Liver (tissue), 9 donors: ENCODE results near the gene LYRM4. TPM values are rescaled to one million over a fixed set of nuclear protein-coding genes. Genes with fewer than 3 reads are reported as not detected.

ENCODE experiments used
- DNase-seq: peaks from one replicate; pipeline ENCODE4 v3.0.0-alpha.2; 2017; ENCODE audit warnings: low spot score
- H3K27ac ChIP-seq, 2 donors: one replicate each; pipeline ENCODE4 v1.7.0; 2013; ENCODE audit warnings: inconsistent platforms in 2 of 2, low read length in 2 of 2, control low read depth in 1 of 2, low read depth in 1 of 2, mild to moderate bottlenecking in 1 of 2
- H3K27me3 ChIP-seq, 4 donors: one replicate each; pipeline versions ENCODE4 v1.6.1 to v1.7.0; 2013; ENCODE audit warnings: low read length in 3 of 4, inconsistent platforms in 1 of 4, mild to moderate bottlenecking in 1 of 4, moderate library complexity in 1 of 4; ENCODE audit not compliant: control insufficient read depth in 4 of 4, insufficient read depth in 4 of 4
- H3K36me3 ChIP-seq, 4 donors: one replicate each; pipeline versions ENCODE4 v1.6.1 to v1.7.0; 2013; ENCODE audit warnings: low read length in 3 of 4, mild to moderate bottlenecking in 3 of 4, low read depth in 1 of 4, moderate library complexity in 1 of 4; ENCODE audit not compliant: control insufficient read depth in 4 of 4, insufficient read depth in 3 of 4
- H3K4me1 ChIP-seq, 4 donors: one replicate each; pipeline versions ENCODE4 v1.6.1 to v1.7.0; 2013; ENCODE audit warnings: low read length in 3 of 4, mild to moderate bottlenecking in 3 of 4, moderate library complexity in 1 of 4; ENCODE audit not compliant: control insufficient read depth in 4 of 4, insufficient read depth in 4 of 4
- H3K4me3 ChIP-seq, 3 donors: one replicate each; pipeline versions ENCODE4 v1.6.1 to v1.7.0; 2013; ENCODE audit warnings: low read length in 3 of 3, control low read depth in 1 of 3, low read depth in 1 of 3, mild to moderate bottlenecking in 1 of 3
- H3K9ac ChIP-seq, 2 donors: one replicate each; pipeline ENCODE4 v1.7.0; 2013; ENCODE audit warnings: low read length in 2 of 2, mild to moderate bottlenecking in 2 of 2, moderate library complexity in 2 of 2, control low read depth in 1 of 2, low read depth in 1 of 2
- H3K9me3 ChIP-seq, 4 donors: one replicate each; pipeline versions ENCODE4 v1.6.1 to v1.7.0; 2013; ENCODE audit warnings: low read length in 3 of 4; ENCODE audit not compliant: control insufficient read depth in 4 of 4
- ATF3 ChIP-seq: IDR thresholded peaks from 2 replicates; pipeline ENCODE4 v1.6.1; 2016; ENCODE audit warnings: antibody characterized with exemption
- CTCF ChIP-seq: fragments of 150-350 bp; IDR thresholded peaks from 2 replicates; pipeline ENCODE4 v1.5.1; 2017; ENCODE audit warnings: improper control_type of control experiment, low read depth, low read length; ENCODE audit not compliant: missing input control
- EGR1 ChIP-seq, 2 donors: IDR thresholded peaks; 2 replicates each; pipeline ENCODE4 v1.6.1; 2016 to 2018; ENCODE audit warnings: antibody characterized with exemption in 2 of 2, low read depth in 2 of 2
- FOXA2 ChIP-seq: IDR thresholded peaks from 2 replicates; pipeline ENCODE4 v1.6.1; 2016; ENCODE audit warnings: antibody characterized with exemption
- GABPA ChIP-seq, 2 donors: IDR thresholded peaks in 1 of 2; conservative IDR thresholded peaks in 1 of 2; 2 replicates each; pipeline ENCODE4 v1.6.1; 2016; ENCODE audit warnings: antibody characterized with exemption in 2 of 2, mild to moderate bottlenecking in 1 of 2, moderate library complexity in 1 of 2
- HNF4A ChIP-seq, 2 donors: conservative IDR thresholded peaks; 2 replicates each; pipeline ENCODE4 v1.6.1; 2016; ENCODE audit warnings: antibody characterized with exemption in 2 of 2, mild to moderate bottlenecking in 2 of 2
- HNF4G ChIP-seq: IDR thresholded peaks from 2 replicates; pipeline ENCODE4 v1.6.1; 2016; ENCODE audit warnings: antibody characterized with exemption
- JUND ChIP-seq, 2 donors: IDR thresholded peaks; 2 replicates each; pipeline ENCODE4 v1.6.1; 2016; ENCODE audit warnings: antibody characterized with exemption in 2 of 2
- NR2F2 ChIP-seq: IDR thresholded peaks from 2 replicates; pipeline ENCODE4 v1.6.1; 2016; ENCODE audit warnings: antibody characterized with exemption
- RAD21 ChIP-seq, 2 donors: IDR thresholded peaks; 2 replicates each; pipeline ENCODE4 v1.6.1; 2016; ENCODE audit warnings: antibody characterized with exemption in 2 of 2, mild to moderate bottlenecking in 2 of 2
- RXRA ChIP-seq, 2 donors: IDR thresholded peaks; 2 replicates each; pipeline ENCODE4 v1.6.1; 2017 to 2018; ENCODE audit warnings: antibody characterized with exemption in 2 of 2, mild to moderate bottlenecking in 1 of 2
- SP1 ChIP-seq: IDR thresholded peaks from 2 replicates; pipeline ENCODE4 v1.6.1; 2018; ENCODE audit warnings: antibody characterized with exemption, mild to moderate bottlenecking
- YY1 ChIP-seq: IDR thresholded peaks from 2 replicates; pipeline ENCODE4 v1.6.1; 2016; ENCODE audit warnings: antibody characterized with exemption, mild to moderate bottlenecking
- ZBTB33 ChIP-seq: IDR thresholded peaks from 2 replicates; pipeline ENCODE4 v1.6.1; 2016; ENCODE audit warnings: antibody characterized with exemption
- WGBS: extraction: QIAGEN DNeasy Blood & Tissue Kit; methylation state at CpG from one replicate; pipeline ENCODE4 v1.1.7; 2013; 5-methylcytosine and 5-hydroxymethylcytosine counted together
- polyA plus RNA-seq, 2 donors: library from polyadenylated mRNA; stranded (reverse) in 1 of 2; unstranded in 1 of 2; fragments of 200-250 nt in 1 of 2; fragments of >200 nt in 1 of 2; fragmentation: Nextera tagmentation in 1 of 2; extraction: Ambion mirVana in 1 of 2; gene quantifications; one replicate each; pipeline versions ENCODE4 v1.2.1 to v1.2.3, GENCODE V29; 2013 to 2015
- total RNA-seq, 2 donors: library from RNA; depleted of rRNA; stranded (reverse); fragments of >200 nt; gene quantifications; one replicate each; pipeline ENCODE4 v1.2.3, GENCODE V29; 2014
- donor health status: healthy.
- donor health status: healthy.
- donor health status: healthy.
- donor health status: healthy.
- donor health status: healthy.

Gene LYRM4
- total and polyA plus RNA-seq, 4 donors = 4.4 to 13.1 (median 6.5) TPM

- 54% methylated on average over 4 of the region's 4 CpGs for WGBS
- Histone ChIP-seq H3K4me3 (no peak overlapping the region), H3K27ac (no peak overlapping the region), H3K4me1 (peaks cover 0 to 6% (median 5%) of the 10 kb centered on the region in 4 donors), H3K27me3 (no peaks in the 10 kb centered on the region), H3K36me3 (no peaks in the 10 kb centered on the region), H3K9me3 (no peaks in the 10 kb centered on the region), H3K9ac (no peak overlapping the region)
- DNase-seq = no peak
- TF ChIP-seq JUND (IDR thresholded peaks at IDR 0.05) (no peak), FOXA2 (no peak), RXRA (IDR thresholded peaks at IDR 0.05) (peak in 1 of 2 donors; percentile 27), HNF4A (conservative IDR thresholded peaks at IDR 0.05) (peak; percentile 60 to 70)
Measured at GRCh38 chr6:5181510-5182317, 79.0 kb downstream of the LYRM4 start.

- TF ChIP-seq HNF4A (conservative IDR thresholded peaks at IDR 0.05) = no peak
- TF ChIP-seq HNF4G = no peak
- TF ChIP-seq YY1 = no peak
- TF ChIP-seq ZBTB33 = no peak
- no peak for TF ChIP-seq ATF3
- no peak for TF ChIP-seq JUND (IDR thresholded peaks at IDR 0.05)
- no peak for TF ChIP-seq EGR1 (IDR thresholded peaks at IDR 0.05; ENCODE audit: low read depth in 2 of 2)
- no peak for TF ChIP-seq FOXA2
- TF ChIP-seq CTCF = no peak
- no peaks in the 10 kb centered on the region for H3K9me3 ChIP-seq
- H3K27me3 ChIP-seq = no peaks in the 10 kb centered on the region
- H3K27ac ChIP-seq = no peak overlapping the region
- no peak overlapping the region for H3K9ac ChIP-seq
- WGBS = 97% methylated on average over 4 of the region's 4 CpGs
- no peaks in the 10 kb centered on the region for H3K36me3 ChIP-seq
- no peak for DNase-seq
- peaks cover 0 to 6% (median 5%) of the 10 kb centered on the region in 4 donors for H3K4me1 ChIP-seq
- no peak overlapping the region for H3K4me3 ChIP-seq
Measured at GRCh38 chr6:5180636-5181035, 80.1 kb downstream of the LYRM4 start.

GRCh38 chr6:5179917-5180316 is 80.8 kb downstream of the LYRM4 start:
- Histone ChIP-seq H3K4me3 (no peak overlapping the region), H3K9me3 (no peaks in the 10 kb centered on the region), H3K27ac (no peak overlapping the region), H3K4me1 (peaks cover 0 to 9% (median 5%) of the 10 kb centered on the region in 4 donors), H3K27me3 (no peaks in the 10 kb centered on the region), H3K36me3 (no peaks in the 10 kb centered on the region), H3K9ac (no peak overlapping the region)
- no peak for DNase-seq
- 97% methylated on average over 5 of the region's 5 CpGs for WGBS
- TF ChIP-seq FOXA2 (no peak), RAD21 (IDR thresholded peaks at IDR 0.05) (no peak), CTCF (no peak), EGR1 (IDR thresholded peaks at IDR 0.05; ENCODE audit: low read depth in 2 of 2) (no peak), SP1 (no peak), GABPA (IDR thresholded peaks at IDR 0.05 in 1 of 2, conservative IDR thresholded peaks at IDR 0.05 in 1 of 2) (no peak), NR2F2 (no peak), ZBTB33 (no peak)
